HCT116 (cell line): ENCODE results near the gene KIF14. TPM values are rescaled to one million over a fixed set of nuclear protein-coding genes. Genes with fewer than 3 reads are reported as not detected.

ENCODE experiments used
- total RNA-seq: library from RNA; stranded (reverse); gene quantifications from one replicate; pipeline ENCODE4 v1.2.1, GENCODE V29; 2021; ENCODE audit not compliant: unreplicated experiment

The KIF14 gene
- total RNA-seq, 1 experiment from 2014 or later: 21.8 TPM

Other genes with a start within 250 kb of the KIF14 start
- 23.3 TPM for gene ZNF281, start 210.7 kb downstream of the KIF14 start, total RNA-seq
- 16.0 TPM for gene DDX59, start 49.2 kb upstream of the KIF14 start, total RNA-seq
- 25.0 TPM for gene CAMSAP2, start 118.1 kb upstream of the KIF14 start, total RNA-seq